NCI-H1092 (cell line): Measurements from ENCODE around the gene EHMT2.
"Not testable (repeated sequence)": the region's sequence is repeated elsewhere in the genome, so short reads cannot be mapped to it uniquely, and the experiment has no call there.

Source experiments
- DNase-seq: peaks from one replicate; lab custom pipeline; 2025; lab: John Stamatoyannopoulos, UW

Gene EHMT2

GRCh38 chr6:31870385-31870921 is 27.0 kb downstream of the EHMT2 start:
- DNase-seq: no peak

GRCh38 chr6:31869343-31869742 is 28.2 kb downstream of the EHMT2 start:
- DNase-seq: no peak

- not testable (repeated sequence) for DNase-seq
These were observed 28.9 kb downstream of the EHMT2 start for GRCh38 chr6:31868658-31868971.

GRCh38 chr6:31865205-31866118 is 32.0 kb downstream of the EHMT2 start:
- no peak for DNase-seq

GRCh38 chr6:31864818-31865204 is 32.7 kb downstream of the EHMT2 start:
- DNase-seq: no peak

- not testable (repeated sequence) for DNase-seq
These were observed 33.4 kb downstream of the EHMT2 start for GRCh38 chr6:31864123-31864562.

GRCh38 chr6:31862344-31863235 is 34.9 kb downstream of the EHMT2 start, which contains the start of gene NEU1:
NEU1 (minus strand) TSS chr6:31862821; CDS start chr6:31862776, 45 bp downstream.
- DNase-seq: peak; percentile 98

- DNase-seq: no peak
These were observed 35.6 kb downstream of the EHMT2 start for GRCh38 chr6:31861919-31862343.

GRCh38 chr6:31861150-31861549 is 36.3 kb downstream of the EHMT2 start:
- no peak for DNase-seq

- DNase-seq: no peak
These were observed 37.1 kb downstream of the EHMT2 start for GRCh38 chr6:31860349-31860748.

GRCh38 chr6:31859923-31860322 is 37.6 kb downstream of the EHMT2 start:
- DNase-seq: no peak

- no peak for DNase-seq
These were observed 38.8 kb downstream of the EHMT2 start for GRCh38 chr6:31858707-31859106.

- not testable (repeated sequence) for DNase-seq
These were observed 39.7 kb downstream of the EHMT2 start for GRCh38 chr6:31857774-31858173.

- DNase-seq: not testable (repeated sequence)
These were observed 45.3 kb downstream of the EHMT2 start for GRCh38 chr6:31851980-31852718.

GRCh38 chr6:31851485-31851832 is 46.0 kb downstream of the EHMT2 start:
- no peak for DNase-seq

GRCh38 chr6:31850765-31851484 is 46.6 kb downstream of the EHMT2 start:
- no peak for DNase-seq

GRCh38 chr6:31847276-31847978 is 50.1 kb downstream of the EHMT2 start:
- DNase-seq: no peak

- DNase-seq: no peak
These were observed 53.0 kb downstream of the EHMT2 start for GRCh38 chr6:31844507-31844906.

GRCh38 chr6:31842053-31842452 is 55.4 kb downstream of the EHMT2 start:
- DNase-seq: no peak

GRCh38 chr6:31839779-31840126 is 57.7 kb downstream of the EHMT2 start:
- DNase-seq: not testable (repeated sequence)

- no peak for DNase-seq
These were observed 58.5 kb downstream of the EHMT2 start for GRCh38 chr6:31838968-31839367.
